GM23248 (cell line): ENCODE data around the gene ERN2.

Experiments used
- EZH2 ChIP-seq: fragments of 200-600 bp; sonication (generic); IDR thresholded peaks from 2 replicates; pipeline ENCODE4 v1.6.1; 2018; ENCODE audit warnings: antibody characterized with exemption, mild to moderate bottlenecking; ENCODE audit not compliant: insufficient read depth, poor library complexity, severe bottlenecking
- EZH2phosphoT487 ChIP-seq: fragments of 200-600 bp; sonication (generic); IDR thresholded peaks from 2 replicates; pipeline ENCODE4 v1.6.1; 2018; ENCODE audit warnings: antibody characterized with exemption, moderate library complexity, mild to moderate bottlenecking, low read depth; ENCODE audit not compliant: insufficient read depth

DNA sequence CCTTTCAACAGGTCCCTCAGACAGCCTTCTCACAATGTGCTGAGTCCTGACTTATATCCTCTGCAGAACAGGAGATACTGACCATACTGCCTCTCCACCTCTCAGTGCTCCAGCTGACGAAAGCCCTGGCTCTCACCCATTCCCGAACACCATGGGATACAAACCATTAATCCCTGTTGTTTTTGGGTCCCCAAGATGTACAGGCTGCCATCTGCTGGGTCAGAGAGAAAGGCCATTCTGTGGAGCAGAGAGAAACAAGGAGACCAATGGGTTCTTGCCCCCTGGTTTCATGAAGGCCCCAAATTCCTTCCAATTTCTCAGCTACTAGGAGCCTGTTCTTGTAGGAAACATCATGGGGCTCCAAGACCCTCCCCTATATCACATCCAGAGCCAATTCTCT is 3.0 kb downstream of the ERN2 start:
- TF ChIP-seq EZH2, result no peak
- no peak for TF ChIP-seq EZH2phosphoT487
